OCI-LY3 (cell line): Measurements from ENCODE around the gene GLTP.
A peak's percentile ranks its signal among the peaks of the same experiment; 100 is the strongest.
"Not testable (repeated sequence)": the region's sequence is repeated elsewhere in the genome, so short reads cannot be mapped to it uniquely, and the experiment has no call there.

Experiments used
- H2AFZ ChIP-seq: fragments of 200-600, 300-600 bp; shearing (Covaris generic); 2 replicates; pipeline ENCODE4 v1.6.0; 2014; ENCODE audit warnings: antibody characterized with exemption, low read depth, low read length
- H3K27ac ChIP-seq: fragments of 200-600, 300-600 bp; sonication (generic); 2 replicates; pipeline ENCODE4 v1.5.1; 2014; ENCODE audit warnings: mild to moderate bottlenecking, low read length, moderate library complexity, mixed read lengths
- H3K27me3 ChIP-seq: fragments of 200-600, 300-600 bp; sonication (generic); 2 replicates; pipeline ENCODE4 v1.6.1; 2014; ENCODE audit warnings: low read depth, low read length, mixed read lengths
- H3K36me3 ChIP-seq: fragments of 200-600, 300-600 bp; sonication (generic); replicated peaks from 2 replicates; pipeline ENCODE3; 2014; ENCODE audit warnings: low read depth, low read length, mixed read lengths
- H3K4me1 ChIP-seq: fragments of 300-600, 200-600 bp; sonication (generic); 2 replicates; pipeline ENCODE4 v1.6.1; 2014; ENCODE audit warnings: low read length, mixed read lengths
- H3K4me2 ChIP-seq: fragments of 200-600, 300-600 bp; sonication (generic); 2 replicates; pipeline ENCODE4 v1.6.1; 2014; ENCODE audit warnings: low read length, mixed read lengths
- H3K4me3 ChIP-seq: fragments of 300-600, 200-600 bp; sonication (generic); 2 replicates; pipeline ENCODE4 v1.5.1; 2014; ENCODE audit warnings: antibody characterized with exemption, mild to moderate bottlenecking, low read length, moderate library complexity
- H3K79me2 ChIP-seq: fragments of 300-600, 200-600 bp; shearing (Covaris generic); 2 replicates; pipeline ENCODE4 v1.6.1; 2014; ENCODE audit warnings: mild to moderate bottlenecking, low read length, mixed read lengths
- H3K9ac ChIP-seq: fragments of 300-600, 200-600 bp; shearing (Covaris generic); 2 replicates; pipeline ENCODE4 v1.6.0; 2014; ENCODE audit warnings: mild to moderate bottlenecking, low read length, moderate library complexity
- H3K9me3 ChIP-seq: fragments of 200-600, 300-600 bp; shearing (Covaris generic); 2 replicates; pipeline ENCODE4 v1.6.1; 2014; ENCODE audit warnings: low read length, mixed read lengths; ENCODE audit not compliant: insufficient read depth
- H4K20me1 ChIP-seq: fragments of 200-600, 300-600 bp; sonication (generic); 2 replicates; pipeline ENCODE4 v1.6.1; 2016; ENCODE audit warnings: low read length, mixed read lengths; ENCODE audit not compliant: insufficient read depth
- CTCF ChIP-seq: fragments of 200-600, 300-600 bp; sonication (generic); IDR thresholded peaks from 2 replicates; pipeline ENCODE4 v1.5.1; 2014; ENCODE audit warnings: antibody characterized with exemption, low read length, low read depth
- EZH2phosphoT487 ChIP-seq: fragments of 200-600 bp; shearing (Covaris generic); IDR thresholded peaks from 2 replicates; pipeline ENCODE4 v1.6.1; 2018; ENCODE audit warnings: antibody characterized with exemption, mixed run types, low read depth

GLTP gene

DNA sequence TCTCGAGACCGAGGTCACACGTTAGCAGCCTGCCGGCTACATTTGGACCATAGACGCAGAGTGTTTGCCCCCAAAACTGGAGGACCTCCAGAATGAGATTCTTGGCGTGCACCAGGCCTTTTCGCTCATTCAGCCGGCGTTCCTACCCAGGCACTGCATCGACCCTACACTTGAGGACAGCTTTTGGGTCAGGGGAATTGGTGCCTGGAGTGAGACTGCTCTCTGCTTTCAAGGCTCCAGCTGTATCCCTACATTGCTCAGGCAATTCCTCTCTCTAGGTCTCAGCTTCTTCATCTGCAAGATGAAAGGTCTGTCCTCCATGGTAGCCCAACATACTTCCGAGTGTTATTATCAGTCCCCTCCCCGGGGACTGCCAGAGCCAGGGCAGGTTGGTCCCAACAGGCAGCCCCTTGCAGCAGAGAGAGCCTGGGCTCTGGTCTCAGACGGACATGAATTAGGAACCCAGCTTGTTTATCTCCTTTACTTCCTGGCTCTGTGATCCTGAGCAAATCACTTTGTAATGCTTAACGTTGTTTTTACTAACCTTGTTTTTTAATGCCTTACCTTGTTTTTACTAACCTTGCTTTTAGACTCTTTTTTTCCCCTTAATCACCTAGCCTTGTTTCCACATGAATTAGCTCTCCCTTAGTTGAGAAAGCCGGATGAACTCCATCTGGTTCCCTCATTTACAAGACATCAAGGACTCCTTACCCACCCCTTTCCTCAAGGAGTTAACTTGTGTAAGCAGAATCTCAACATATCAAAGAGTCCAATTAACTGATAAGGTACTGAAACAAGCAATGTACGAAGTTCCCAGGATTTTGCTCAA, 20.6 kb upstream of the GLTP start:
- TF ChIP-seq EZH2phosphoT487 (no peak), CTCF (no peak)
- H3K27ac ChIP-seq: peak overlapping the region; percentile 49; the same call in 1 of the 2 replicates

DNA sequence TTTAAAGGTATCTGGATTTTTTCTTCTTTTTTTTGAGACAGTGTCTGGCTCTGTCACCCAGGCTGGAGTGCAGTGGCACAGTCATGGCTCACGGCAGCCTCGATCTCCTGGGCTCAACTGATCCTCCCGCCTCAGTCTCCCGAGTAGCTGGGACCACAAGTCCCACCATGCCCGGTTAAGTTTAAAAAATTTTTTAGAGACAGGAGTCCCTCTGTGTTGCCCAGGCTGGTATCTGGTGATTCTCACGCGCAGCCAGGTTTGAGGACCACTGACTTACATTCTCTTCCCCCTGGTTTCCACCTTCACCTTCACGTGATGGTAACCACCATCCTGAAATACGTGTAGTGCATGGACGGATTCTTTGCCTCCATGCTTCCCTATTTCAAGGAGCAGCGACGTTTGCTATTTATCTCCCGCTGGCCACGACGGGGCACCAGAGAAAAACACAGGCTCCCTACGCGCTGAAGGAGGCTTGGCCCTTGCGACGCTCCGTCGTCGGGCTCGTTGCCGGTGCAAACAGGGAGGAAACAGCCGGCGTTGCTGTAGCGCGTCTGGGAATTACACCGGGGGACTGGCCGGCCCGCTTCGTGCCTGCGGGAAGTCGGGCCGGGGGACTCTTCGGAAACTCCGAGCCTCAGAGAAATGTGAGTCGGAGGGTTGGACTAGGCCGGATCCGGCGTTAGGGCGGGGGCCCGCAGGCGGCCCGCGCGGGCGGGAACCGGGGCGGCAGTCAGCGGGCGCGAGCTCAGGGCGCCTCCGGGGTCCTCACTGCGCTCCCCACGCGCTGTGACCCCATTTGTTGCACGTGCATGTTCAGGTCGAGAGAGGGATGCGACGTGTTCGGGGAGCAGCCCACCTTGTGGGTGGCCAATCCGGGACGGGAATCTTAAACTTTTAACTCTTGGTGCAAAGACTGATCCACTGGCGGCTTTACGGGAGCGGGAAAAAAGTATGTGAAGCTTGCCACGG, 19.7 kb upstream of the GLTP start, which contains the start of gene TCHP:
Gene TCHP (plus strand): TSS at position 492 of the 969 bp plus-strand sequence. CDS start 2,753 bp downstream, outside the sequence.
- H3K27ac ChIP-seq: peak within 1 kb of the TSS; percentile 49
- peak within 1 kb of the TSS; percentile 96 for H2AFZ ChIP-seq
- H3K4me3 ChIP-seq: peak within 1 kb of the TSS; percentile 100
- H3K4me2 ChIP-seq: peak within 1 kb of the TSS; percentile 100
- H4K20me1 ChIP-seq: no peaks in the 10 kb centered on the region
- H3K27me3 ChIP-seq: no peaks in the 10 kb centered on the region
- H3K36me3 ChIP-seq: peaks cover 18% of the 10 kb centered on the region
- peak within 1 kb of the TSS; percentile 89 for H3K9ac ChIP-seq
- TF ChIP-seq EZH2phosphoT487 (no peak), CTCF (peak; percentile 48)
- H3K9me3 ChIP-seq: no peaks in the 10 kb centered on the region
- H3K79me2 ChIP-seq: peaks cover 27% of the 10 kb centered on the region
- peaks cover 12% of the 10 kb centered on the region for H3K4me1 ChIP-seq

More for the DNA sequence above, 20.6 kb upstream of the GLTP start:
- H3K9ac ChIP-seq: peak overlapping the region; percentile 89
- no peaks in the 10 kb centered on the region for H4K20me1 ChIP-seq
- peak overlapping the region; percentile 100 for H3K4me2 ChIP-seq
- peak overlapping the region; percentile 100 for H3K4me3 ChIP-seq
- H3K27me3 ChIP-seq: no peaks in the 10 kb centered on the region
- peaks cover 12% of the 10 kb centered on the region for H3K4me1 ChIP-seq
- H3K79me2 ChIP-seq: peaks cover 27% of the 10 kb centered on the region
- no peak overlapping the region; the same call in 1 of the 2 replicates for H2AFZ ChIP-seq
- H3K9me3 ChIP-seq: no peaks in the 10 kb centered on the region
- H3K36me3 ChIP-seq: peaks cover 27% of the 10 kb centered on the region

- H2AFZ ChIP-seq: peak overlapping the region; percentile 96
- not testable (repeated sequence) for H3K27ac ChIP-seq
Measured at GRCh38 chr12:109899345-109899744, 19.0 kb upstream of the GLTP start.

DNA sequence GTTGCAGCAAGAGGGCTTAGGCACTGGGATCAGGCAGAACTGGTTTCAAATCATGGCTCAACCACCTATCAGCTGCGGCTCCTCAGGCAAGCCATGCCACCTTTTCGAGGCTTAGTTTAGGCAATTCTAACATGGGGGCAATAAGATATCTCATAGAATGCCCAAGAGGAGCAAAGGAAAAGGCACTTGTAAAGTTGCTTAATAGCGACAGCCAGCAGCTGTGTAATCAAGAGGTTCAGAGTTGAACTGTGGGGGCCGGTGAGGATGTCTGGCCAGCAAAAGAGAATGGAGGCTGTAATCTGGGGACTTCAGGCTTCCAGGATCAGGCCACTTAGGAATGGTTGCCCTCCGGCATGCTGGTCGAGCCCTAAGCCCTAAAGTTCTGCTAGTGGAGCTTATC, 16.7 kb upstream of the GLTP start:
- Histone ChIP-seq H3K36me3 (no peaks in the 10 kb centered on the region), H3K9ac (no peak overlapping the region), H3K4me3 (no peak overlapping the region), H3K9me3 (no peaks in the 10 kb centered on the region), H3K79me2 (peaks cover 20% of the 10 kb centered on the region), H3K27ac (no peak overlapping the region), H4K20me1 (no peaks in the 10 kb centered on the region), H3K27me3 (peaks cover 6% of the 10 kb centered on the region; the same call in 1 of the 2 replicates), H3K4me1 (peaks cover 29% of the 10 kb centered on the region), H3K4me2 (no peak overlapping the region), H2AFZ (no peak overlapping the region)
- TF ChIP-seq EZH2phosphoT487 (no peak), CTCF (no peak)

More at GRCh38 chr12:109899345-109899744, 19.0 kb upstream of the GLTP start:
- Histone ChIP-seq H3K36me3 (peaks cover 11% of the 10 kb centered on the region), H3K4me2 (peak overlapping the region; percentile 100), H3K4me3 (peak overlapping the region; percentile 100), H3K79me2 (peaks cover 27% of the 10 kb centered on the region), H3K4me1 (peaks cover 12% of the 10 kb centered on the region), H3K9ac (peak overlapping the region; percentile 89)
- not testable (repeated sequence) for H3K27me3 ChIP-seq, H3K9me3 ChIP-seq, H4K20me1 ChIP-seq
